HepG2 (cell line): ENCODE measurements around the gene TPST1. TPM values are rescaled to one million over a fixed set of nuclear protein-coding genes. Genes with fewer than 3 reads are reported as not detected.

ENCODE experiments used
- ASH2L ChIP-seq: fragments of 300-600, 200-600 bp; sonication (generic); IDR thresholded peaks from 2 replicates; pipeline ENCODE4 v1.7.0; 2017; ENCODE audit warnings: low read depth, mild to moderate bottlenecking, moderate library complexity, mixed read lengths, low read length; ENCODE audit not compliant: insufficient read length
- ELF4 ChIP-seq: sonication (generic); formaldehyde crosslinking; IDR thresholded peaks from 2 replicates; pipeline ENCODE4 v1.5.0; 2020; ENCODE audit warnings: missing genetic modification reagents, mild to moderate bottlenecking, moderate library complexity, borderline replicate concordance
- ESRRA ChIP-seq: sonication (generic); formaldehyde crosslinking; IDR thresholded peaks from 2 replicates; pipeline ENCODE4 v1.5.1; 2020; ENCODE audit warnings: mild to moderate bottlenecking, low read depth, missing genetic modification reagents
- KDM2A ChIP-seq: sonication (generic); formaldehyde crosslinking; IDR thresholded peaks from 2 replicates; pipeline ENCODE4 v1.4.0; 2020; ENCODE audit warnings: low read depth, missing genetic modification reagents, borderline replicate concordance
- NR2F1 ChIP-seq, 2 experiments: fragments of 450-650 bp in 1 of 2; formaldehyde crosslinking in 1 of 2; IDR thresholded peaks; 2 replicates each; pipeline versions ENCODE4 v1.5.0 to v1.6.1; 2016 to 2020; ENCODE audit warnings: mild to moderate bottlenecking in 1 of 2, missing compliant biosample characterization in 1 of 2, missing genetic modification reagents in 1 of 2, moderate library complexity in 1 of 2
- PCBP2 ChIP-seq: fragments of 200-400 bp; formaldehyde crosslinking; optimal IDR thresholded peaks from 2 replicates; pipeline ENCODE3; 2018; ENCODE audit warnings: low read length, low read depth; ENCODE audit not compliant: poor library complexity, severe bottlenecking
- PHF8 ChIP-seq: sonication (generic); formaldehyde crosslinking; IDR thresholded peaks from 2 replicates; pipeline ENCODE4 v1.5.0; 2020; ENCODE audit warnings: missing genetic modification reagents
- SATB2 ChIP-seq: sonication (generic); formaldehyde crosslinking; IDR thresholded peaks from 2 replicates; pipeline ENCODE4 v1.5.0; 2020; ENCODE audit warnings: missing genetic modification reagents
- SNAI1 ChIP-seq: sonication (generic); formaldehyde crosslinking; IDR thresholded peaks from 2 replicates; pipeline ENCODE4 v1.5.0; 2020; ENCODE audit warnings: mild to moderate bottlenecking, missing genetic modification reagents, borderline replicate concordance
- U2AF2 ChIP-seq: fragments of 200-400 bp; formaldehyde crosslinking; IDR thresholded peaks from 2 replicates; pipeline ENCODE4 v1.6.1; 2017; ENCODE audit warnings: low read depth, mild to moderate bottlenecking, low read length
- ZC3H13 ChIP-seq: sonication (generic); formaldehyde crosslinking; IDR thresholded peaks from 2 replicates; pipeline ENCODE4 v1.8.1; 2023; ENCODE audit warnings: mild to moderate bottlenecking, missing genetic modification reagents, moderate library complexity
- ZMYM2 ChIP-seq: sonication (generic); formaldehyde crosslinking; IDR thresholded peaks from 2 replicates; pipeline ENCODE4 v1.8.0; 2022; ENCODE audit warnings: mild to moderate bottlenecking, missing genetic modification reagents
- ZNF549 ChIP-seq: sonication (generic); formaldehyde crosslinking; IDR thresholded peaks from 2 replicates; pipeline ENCODE4 v1.5.0; 2020; ENCODE audit warnings: missing genetic modification reagents
- ZNF556 ChIP-seq: sonication (generic); formaldehyde crosslinking; IDR thresholded peaks from 2 replicates; pipeline ENCODE4 v1.4.0; 2020; ENCODE audit warnings: mild to moderate bottlenecking, missing genetic modification reagents, borderline replicate concordance
- ZNF674 ChIP-seq: sonication (generic); formaldehyde crosslinking; IDR thresholded peaks from 2 replicates; pipeline ENCODE4 v1.5.0; 2020; ENCODE audit warnings: low read depth, mild to moderate bottlenecking, missing genetic modification reagents
- ZSCAN31 ChIP-seq: sonication (generic); formaldehyde crosslinking; IDR thresholded peaks from 2 replicates; pipeline ENCODE4 v1.5.0; 2020; ENCODE audit warnings: low read depth, mild to moderate bottlenecking, missing genetic modification reagents
- polyA plus RNA-seq, 8 experiments: library from polyadenylated mRNA; depleted of rRNA in 3 of 8; stranded (reverse) in 7 of 8; unstranded in 1 of 8; fragments of >200 nt; fragmentation: Illumina TruSeq in 4 of 8; extraction: Trizol in 4 of 8; gene quantifications; 2 replicates each; pipeline versions ENCODE4 v1.2.1 to v1.2.3, GENCODE V29; 2011 to 2016; ENCODE audit warnings: low read depth in 4 of 8, missing spikeins in 1 of 8, mixed read lengths in 1 of 8; ENCODE audit not compliant: insufficient read depth in 1 of 8
- total RNA-seq, 5 experiments: library from RNA; depleted of rRNA; stranded (reverse); fragments of >200 nt; fragmentation: Illumina TruSeq; extraction: Trizol; gene quantifications; 2 replicates each; pipeline ENCODE4 v1.2.3, GENCODE V29; 2016; ENCODE audit warnings: low read depth in 1 of 5
- TF ChIP-seq, protein P1 (sequence below): sonication (generic); formaldehyde crosslinking; IDR thresholded peaks from 2 replicates; pipeline ENCODE4 v1.8.0; 2022; ENCODE audit warnings: mild to moderate bottlenecking, missing genetic modification reagents; ENCODE audit not compliant: insufficient replicate concordance
- TF ChIP-seq, protein P2 (sequence below): sonication (generic); formaldehyde crosslinking; IDR thresholded peaks from 2 replicates; pipeline ENCODE4 v1.5.1; 2020; ENCODE audit warnings: mild to moderate bottlenecking, missing genetic modification reagents, moderate library complexity
- TF ChIP-seq, protein P3 (sequence below): sonication (generic); formaldehyde crosslinking; IDR thresholded peaks from 2 replicates; pipeline ENCODE4 v1.5.1; 2020; ENCODE audit warnings: missing genetic modification reagents, mild to moderate bottlenecking, borderline replicate concordance
- TF ChIP-seq, protein P4 (sequence below): sonication (generic); formaldehyde crosslinking; IDR thresholded peaks from 2 replicates; pipeline ENCODE4 v1.4.0; 2020; ENCODE audit warnings: missing genetic modification reagents

The TPST1 gene
- total and polyA plus RNA-seq, 2 of the 13 experiments (the other 11 are each of a cell fraction or from before 2014, with no cell fraction given) = 24.3 to 34.1 TPM

DNA sequence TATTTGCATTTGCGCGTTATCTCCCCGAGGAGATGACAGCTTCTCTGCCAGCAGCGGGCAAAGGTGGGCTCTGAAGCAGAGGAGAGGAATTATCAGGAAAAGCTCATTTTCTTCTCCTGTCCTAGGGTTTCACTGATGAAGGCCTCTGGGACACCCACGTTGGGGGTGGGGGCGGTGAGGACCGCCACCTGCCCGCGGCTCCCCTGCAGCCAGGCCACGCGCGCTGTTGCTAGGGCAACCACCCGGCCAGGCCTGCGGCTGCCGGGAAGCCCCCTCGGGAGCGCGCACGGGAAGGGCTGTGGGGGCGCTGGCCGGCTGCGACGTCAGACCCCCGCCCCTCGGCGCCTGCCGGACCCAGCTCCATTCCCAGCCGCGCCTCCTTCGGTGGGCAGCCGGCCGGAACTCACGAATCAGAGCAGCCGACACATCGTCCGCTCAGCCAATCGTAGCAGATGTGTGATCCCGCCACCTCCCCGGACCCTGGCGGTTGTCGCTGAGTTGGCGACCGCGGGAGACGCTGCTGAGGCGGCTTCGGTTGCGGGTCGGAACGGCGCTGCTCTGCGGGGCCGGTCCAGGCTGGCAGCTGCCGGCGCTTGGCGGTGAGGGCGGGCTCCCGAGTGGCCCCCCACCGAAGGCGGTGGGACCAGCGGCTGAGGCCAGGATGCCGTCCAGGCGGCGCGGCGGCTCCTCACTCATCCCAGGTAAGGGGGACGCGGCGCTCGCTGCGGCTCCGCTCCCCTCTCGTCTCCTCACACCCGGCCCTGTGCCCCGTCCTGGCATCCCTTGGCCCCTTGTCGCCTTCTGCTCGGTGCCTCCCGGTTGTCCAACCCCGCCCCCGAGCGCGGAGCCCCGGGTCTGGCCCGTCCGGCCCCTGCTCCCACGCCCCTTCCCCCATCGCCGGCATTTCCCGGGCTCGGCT lies at the start of gene TPST1 (continued):
- TF ChIP-seq, protein P1, sequence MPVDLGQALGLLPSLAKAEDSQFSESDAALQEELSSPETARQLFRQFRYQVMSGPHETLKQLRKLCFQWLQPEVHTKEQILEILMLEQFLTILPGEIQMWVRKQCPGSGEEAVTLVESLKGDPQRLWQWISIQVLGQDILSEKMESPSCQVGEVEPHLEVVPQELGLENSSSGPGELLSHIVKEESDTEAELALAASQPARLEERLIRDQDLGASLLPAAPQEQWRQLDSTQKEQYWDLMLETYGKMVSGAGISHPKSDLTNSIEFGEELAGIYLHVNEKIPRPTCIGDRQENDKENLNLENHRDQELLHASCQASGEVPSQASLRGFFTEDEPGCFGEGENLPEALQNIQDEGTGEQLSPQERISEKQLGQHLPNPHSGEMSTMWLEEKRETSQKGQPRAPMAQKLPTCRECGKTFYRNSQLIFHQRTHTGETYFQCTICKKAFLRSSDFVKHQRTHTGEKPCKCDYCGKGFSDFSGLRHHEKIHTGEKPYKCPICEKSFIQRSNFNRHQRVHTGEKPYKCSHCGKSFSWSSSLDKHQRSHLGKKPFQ (CRISPR knock-in tag) = no peak
- TF ChIP-seq PHF8 (CRISPR knock-in tag) = peak; percentile 80
- 0 out of 2 replicates have a peak, but pooled peaks have one; percentile 49 for TF ChIP-seq U2AF2
- TF ChIP-seq ZSCAN31 (CRISPR knock-in tag) = peak; percentile 45; the same call in 1 of the 2 replicates
- no peak for TF ChIP-seq SNAI1 (CRISPR knock-in tag)
- no peak for TF ChIP-seq ZMYM2
- TF ChIP-seq PCBP2 = no peak
- no peak for TF ChIP-seq NR2F1 (CRISPR knock-in tag; IDR thresholded peaks at IDR 0.05)
- peak; percentile 93 for TF ChIP-seq KDM2A
- TF ChIP-seq, protein P2, sequence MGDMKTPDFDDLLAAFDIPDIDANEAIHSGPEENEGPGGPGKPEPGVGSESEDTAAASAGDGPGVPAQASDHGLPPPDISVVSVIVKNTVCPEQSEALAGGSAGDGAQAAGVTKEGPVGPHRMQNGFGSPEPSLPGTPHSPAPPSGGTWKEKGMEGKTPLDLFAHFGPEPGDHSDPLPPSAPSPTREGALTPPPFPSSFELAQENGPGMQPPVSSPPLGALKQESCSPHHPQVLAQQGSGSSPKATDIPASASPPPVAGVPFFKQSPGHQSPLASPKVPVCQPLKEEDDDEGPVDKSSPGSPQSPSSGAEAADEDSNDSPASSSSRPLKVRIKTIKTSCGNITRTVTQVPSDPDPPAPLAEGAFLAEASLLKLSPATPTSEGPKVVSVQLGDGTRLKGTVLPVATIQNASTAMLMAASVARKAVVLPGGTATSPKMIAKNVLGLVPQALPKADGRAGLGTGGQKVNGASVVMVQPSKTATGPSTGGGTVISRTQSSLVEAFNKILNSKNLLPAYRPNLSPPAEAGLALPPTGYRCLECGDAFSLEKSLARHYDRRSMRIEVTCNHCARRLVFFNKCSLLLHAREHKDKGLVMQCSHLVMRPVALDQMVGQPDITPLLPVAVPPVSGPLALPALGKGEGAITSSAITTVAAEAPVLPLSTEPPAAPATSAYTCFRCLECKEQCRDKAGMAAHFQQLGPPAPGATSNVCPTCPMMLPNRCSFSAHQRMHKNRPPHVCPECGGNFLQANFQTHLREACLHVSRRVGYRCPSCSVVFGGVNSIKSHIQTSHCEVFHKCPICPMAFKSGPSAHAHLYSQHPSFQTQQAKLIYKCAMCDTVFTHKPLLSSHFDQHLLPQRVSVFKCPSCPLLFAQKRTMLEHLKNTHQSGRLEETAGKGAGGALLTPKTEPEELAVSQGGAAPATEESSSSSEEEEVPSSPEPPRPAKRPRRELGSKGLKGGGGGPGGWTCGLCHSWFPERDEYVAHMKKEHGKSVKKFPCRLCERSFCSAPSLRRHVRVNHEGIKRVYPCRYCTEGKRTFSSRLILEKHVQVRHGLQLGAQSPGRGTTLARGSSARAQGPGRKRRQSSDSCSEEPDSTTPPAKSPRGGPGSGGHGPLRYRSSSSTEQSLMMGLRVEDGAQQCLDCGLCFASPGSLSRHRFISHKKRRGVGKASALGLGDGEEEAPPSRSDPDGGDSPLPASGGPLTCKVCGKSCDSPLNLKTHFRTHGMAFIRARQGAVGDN (CRISPR knock-in tag) = peak; percentile 90
- TF ChIP-seq SATB2 (CRISPR knock-in tag) = no peak
- TF ChIP-seq, protein P3, sequence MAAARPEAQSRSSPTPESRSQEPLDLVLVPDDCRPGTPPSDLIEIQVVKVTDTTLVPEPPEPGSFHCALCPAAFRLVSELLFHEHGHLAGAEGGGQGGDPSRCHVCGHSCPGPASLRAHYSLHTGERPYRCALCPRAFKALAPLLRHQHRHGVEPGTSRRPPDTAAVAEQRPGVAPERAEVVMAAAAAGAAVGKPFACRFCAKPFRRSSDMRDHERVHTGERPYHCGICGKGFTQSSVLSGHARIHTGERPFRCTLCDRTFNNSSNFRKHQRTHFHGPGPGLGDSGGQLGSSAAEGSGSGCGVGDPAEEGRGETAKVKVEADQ (CRISPR knock-in tag) = no peak
- no peak for TF ChIP-seq ELF4 (CRISPR knock-in tag)
- TF ChIP-seq ZC3H13 (CRISPR knock-in tag) = 0 out of 2 replicates have a peak, but pooled peaks have one; percentile 64
- TF ChIP-seq ZNF674 (CRISPR knock-in tag) = no peak
- TF ChIP-seq ESRRA = no peak
- TF ChIP-seq ASH2L = peak; percentile 66
- peak; percentile 44; the same call in 1 of the 2 replicates for TF ChIP-seq ZNF556 (CRISPR knock-in tag)
- TF ChIP-seq, protein P4, sequence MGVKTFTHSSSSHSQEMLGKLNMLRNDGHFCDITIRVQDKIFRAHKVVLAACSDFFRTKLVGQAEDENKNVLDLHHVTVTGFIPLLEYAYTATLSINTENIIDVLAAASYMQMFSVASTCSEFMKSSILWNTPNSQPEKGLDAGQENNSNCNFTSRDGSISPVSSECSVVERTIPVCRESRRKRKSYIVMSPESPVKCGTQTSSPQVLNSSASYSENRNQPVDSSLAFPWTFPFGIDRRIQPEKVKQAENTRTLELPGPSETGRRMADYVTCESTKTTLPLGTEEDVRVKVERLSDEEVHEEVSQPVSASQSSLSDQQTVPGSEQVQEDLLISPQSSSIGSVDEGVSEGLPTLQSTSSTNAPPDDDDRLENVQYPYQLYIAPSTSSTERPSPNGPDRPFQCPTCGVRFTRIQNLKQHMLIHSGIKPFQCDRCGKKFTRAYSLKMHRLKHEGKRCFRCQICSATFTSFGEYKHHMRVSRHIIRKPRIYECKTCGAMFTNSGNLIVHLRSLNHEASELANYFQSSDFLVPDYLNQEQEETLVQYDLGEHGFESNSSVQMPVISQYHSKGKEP (CRISPR knock-in tag) = 0 out of 2 replicates have a peak, but pooled peaks have one; percentile 53
- TF ChIP-seq ZNF549 (CRISPR knock-in tag) = no peak
